Ovary (tissue), 3 donors: ENCODE measurements around the gene RGL1.

Experiments used
- POLR2A ChIP-seq: fragments of 450-650 bp; IDR thresholded peaks from one replicate; pipeline ENCODE4 v1.6.1; 2017; ENCODE audit warnings: antibody characterized with exemption, mild to moderate bottlenecking, moderate library complexity
- TF ChIP-seq, protein P1 (sequence below), 3 donors: fragments of 450-650 bp in 2 of 3; fragments of 200-600 bp in 1 of 3; IDR thresholded peaks; one replicate each; pipeline versions ENCODE4 v1.5.1 to v1.8.0; 2016 to 2022; ENCODE audit warnings: antibody characterized with exemption in 3 of 3, mild to moderate bottlenecking in 1 of 3
- donor health status: DM: no; HTN: no; CAD: no.

DNA sequence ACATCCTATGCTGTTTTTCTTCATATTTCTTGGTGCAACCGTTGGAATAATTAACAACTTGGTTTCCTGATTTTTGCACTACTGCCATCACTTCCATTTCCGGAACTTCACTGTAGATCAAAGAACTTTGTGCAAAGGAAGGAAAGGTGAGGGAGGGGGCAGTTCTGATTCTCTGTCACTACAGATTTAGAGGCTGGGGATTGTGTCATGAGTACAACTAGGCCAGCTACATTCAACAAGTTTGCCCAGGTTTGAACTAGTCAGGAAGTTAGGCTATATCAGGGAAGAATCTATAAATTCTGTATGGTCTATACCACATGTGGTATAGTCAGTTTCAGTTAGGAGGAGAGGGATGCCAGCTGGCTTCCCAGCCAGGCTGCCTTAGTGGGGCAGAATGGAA lies 84.2 kb downstream of the RGL1 start:
- TF ChIP-seq POLR2A = no peak
- TF ChIP-seq, protein P1, sequence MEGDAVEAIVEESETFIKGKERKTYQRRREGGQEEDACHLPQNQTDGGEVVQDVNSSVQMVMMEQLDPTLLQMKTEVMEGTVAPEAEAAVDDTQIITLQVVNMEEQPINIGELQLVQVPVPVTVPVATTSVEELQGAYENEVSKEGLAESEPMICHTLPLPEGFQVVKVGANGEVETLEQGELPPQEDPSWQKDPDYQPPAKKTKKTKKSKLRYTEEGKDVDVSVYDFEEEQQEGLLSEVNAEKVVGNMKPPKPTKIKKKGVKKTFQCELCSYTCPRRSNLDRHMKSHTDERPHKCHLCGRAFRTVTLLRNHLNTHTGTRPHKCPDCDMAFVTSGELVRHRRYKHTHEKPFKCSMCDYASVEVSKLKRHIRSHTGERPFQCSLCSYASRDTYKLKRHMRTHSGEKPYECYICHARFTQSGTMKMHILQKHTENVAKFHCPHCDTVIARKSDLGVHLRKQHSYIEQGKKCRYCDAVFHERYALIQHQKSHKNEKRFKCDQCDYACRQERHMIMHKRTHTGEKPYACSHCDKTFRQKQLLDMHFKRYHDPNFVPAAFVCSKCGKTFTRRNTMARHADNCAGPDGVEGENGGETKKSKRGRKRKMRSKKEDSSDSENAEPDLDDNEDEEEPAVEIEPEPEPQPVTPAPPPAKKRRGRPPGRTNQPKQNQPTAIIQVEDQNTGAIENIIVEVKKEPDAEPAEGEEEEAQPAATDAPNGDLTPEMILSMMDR (IDR thresholded peaks at IDR 0.05) = no peak
